Brain microvascular endothelial cell (primary cell): ENCODE measurements around the gene PLXNA2.

Experiments
- DNase-seq: peaks from one replicate; pipeline ENCODE4 v3.0.0-alpha.2; 2020
- H3K27ac ChIP-seq: fragments of 250-450 bp; sonication (Bioruptor Pico); 2 replicates; pipeline ENCODE4 v1.5.1; 2020; ENCODE audit warnings: mild to moderate bottlenecking, moderate library complexity
- H3K27me3 ChIP-seq: fragments of 250-450 bp; sonication (Bioruptor Pico); replicated peaks from 2 replicates; pipeline ENCODE4 v1.5.1; 2020; ENCODE audit warnings: mild to moderate bottlenecking
- H3K36me3 ChIP-seq: fragments of 250-450 bp; sonication (Bioruptor Pico); replicated peaks from 2 replicates; pipeline ENCODE4 v1.5.1; 2020; ENCODE audit warnings: mild to moderate bottlenecking
- H3K4me3 ChIP-seq: 2 replicates; pipeline ENCODE4 v1.5.1; 2011; ENCODE audit warnings: low read depth, mild to moderate bottlenecking, control low read depth, low read length, moderate library complexity
- in situ Hi-C: cut with HindIII; loops from 2 replicates; pipeline ENCODE4 v1.10.0; 2017; ENCODE audit warnings: low sequenced_read_pairs, low pct_ligation_motif_present
- TF ChIP-seq, protein P1 (sequence below): IDR thresholded peaks from 2 replicates; pipeline ENCODE4 v1.5.1; 2011; ENCODE audit warnings: low read depth, mild to moderate bottlenecking, moderate library complexity, low read length, control low read depth, inconsistent platforms; ENCODE audit errors: missing control alignments

Gene PLXNA2

DNA sequence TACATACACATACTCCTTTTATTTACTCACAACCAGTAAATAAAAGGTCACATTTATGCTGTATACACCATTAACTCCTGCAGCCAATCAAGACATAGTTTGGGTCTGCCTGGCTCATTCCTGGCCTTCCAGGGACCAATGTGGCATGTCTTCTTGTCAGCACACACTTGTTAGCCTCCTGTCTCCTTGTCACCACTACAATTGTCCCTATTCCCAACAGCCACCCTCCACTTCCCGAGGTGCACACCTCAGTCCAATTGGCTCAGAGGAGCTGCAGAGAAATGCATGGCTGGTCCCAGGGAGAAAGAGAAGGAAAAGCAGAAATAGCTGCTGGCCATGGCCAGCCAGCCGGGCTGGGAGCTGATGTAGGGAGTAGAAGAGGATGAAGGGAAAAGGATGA, 116.9 kb downstream of the PLXNA2 start:
- Histone ChIP-seq H3K27me3 (no peaks in the 10 kb centered on the region), H3K27ac (no peak overlapping the region), H3K36me3 (no peaks in the 10 kb centered on the region), H3K4me3 (no peak overlapping the region)
- in situ Hi-C loops = no loop called here
- TF ChIP-seq, protein P1, sequence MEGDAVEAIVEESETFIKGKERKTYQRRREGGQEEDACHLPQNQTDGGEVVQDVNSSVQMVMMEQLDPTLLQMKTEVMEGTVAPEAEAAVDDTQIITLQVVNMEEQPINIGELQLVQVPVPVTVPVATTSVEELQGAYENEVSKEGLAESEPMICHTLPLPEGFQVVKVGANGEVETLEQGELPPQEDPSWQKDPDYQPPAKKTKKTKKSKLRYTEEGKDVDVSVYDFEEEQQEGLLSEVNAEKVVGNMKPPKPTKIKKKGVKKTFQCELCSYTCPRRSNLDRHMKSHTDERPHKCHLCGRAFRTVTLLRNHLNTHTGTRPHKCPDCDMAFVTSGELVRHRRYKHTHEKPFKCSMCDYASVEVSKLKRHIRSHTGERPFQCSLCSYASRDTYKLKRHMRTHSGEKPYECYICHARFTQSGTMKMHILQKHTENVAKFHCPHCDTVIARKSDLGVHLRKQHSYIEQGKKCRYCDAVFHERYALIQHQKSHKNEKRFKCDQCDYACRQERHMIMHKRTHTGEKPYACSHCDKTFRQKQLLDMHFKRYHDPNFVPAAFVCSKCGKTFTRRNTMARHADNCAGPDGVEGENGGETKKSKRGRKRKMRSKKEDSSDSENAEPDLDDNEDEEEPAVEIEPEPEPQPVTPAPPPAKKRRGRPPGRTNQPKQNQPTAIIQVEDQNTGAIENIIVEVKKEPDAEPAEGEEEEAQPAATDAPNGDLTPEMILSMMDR = no peak
- DNase-seq = no peak

DNA sequence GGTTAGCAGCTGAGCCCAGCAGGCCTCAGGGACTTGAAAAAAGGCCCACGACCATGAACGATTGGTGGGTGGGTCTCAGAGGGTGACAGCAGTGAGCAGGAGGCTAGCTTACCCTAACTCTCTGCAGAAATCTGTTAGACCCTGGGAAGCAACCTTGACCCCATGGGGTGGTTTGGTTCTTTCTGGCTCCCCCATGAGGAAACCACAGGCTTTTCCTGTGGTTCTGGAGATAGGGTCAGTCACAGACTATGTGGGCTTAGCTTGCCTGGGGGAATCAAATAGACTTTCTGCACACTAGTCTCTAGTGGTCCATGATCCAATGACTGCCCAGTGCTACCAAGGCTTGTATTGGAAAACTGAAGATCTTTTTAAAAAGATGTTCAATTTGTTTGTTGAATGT, 118.1 kb downstream of the PLXNA2 start:
- no peaks in the 10 kb centered on the region for H3K36me3 ChIP-seq
- no peak overlapping the region for H3K4me3 ChIP-seq
- no peak overlapping the region for H3K27ac ChIP-seq
- no peak for DNase-seq
- no peaks in the 10 kb centered on the region for H3K27me3 ChIP-seq
- TF ChIP-seq, protein P1 = no peak
- in situ Hi-C loops = no loop called here

GRCh38 chr1:208122612-208123358, 121.4 kb downstream of the PLXNA2 start:
- in situ Hi-C loops = no loop called here
- TF ChIP-seq, protein P1 = no peak

GRCh38 chr1:208121813-208122364, 122.3 kb downstream of the PLXNA2 start:
- no peak overlapping the region for H3K27ac ChIP-seq
- no peak for DNase-seq
- no peaks in the 10 kb centered on the region for H3K27me3 ChIP-seq
- in situ Hi-C loops = no loop called here
- no peak overlapping the region for H3K4me3 ChIP-seq
- TF ChIP-seq, protein P1 = no peak
- no peaks in the 10 kb centered on the region for H3K36me3 ChIP-seq

More at GRCh38 chr1:208122612-208123358, 121.4 kb downstream of the PLXNA2 start:
- H3K36me3 ChIP-seq = no peaks in the 10 kb centered on the region
- no peak for DNase-seq
- no peaks in the 10 kb centered on the region for H3K27me3 ChIP-seq
- H3K27ac ChIP-seq = no peak overlapping the region
- no peak overlapping the region for H3K4me3 ChIP-seq

GRCh38 chr1:208120431-208120790, 123.8 kb downstream of the PLXNA2 start:
- Histone ChIP-seq H3K4me3 (no peak overlapping the region), H3K36me3 (no peaks in the 10 kb centered on the region), H3K27me3 (no peaks in the 10 kb centered on the region), H3K27ac (no peak overlapping the region)
- DNase-seq = no peak
- in situ Hi-C loops = no loop called here
- TF ChIP-seq, protein P1 = no peak
